Tibial artery (tissue), 4 donors: ENCODE data around the gene MAP2K3.
A peak's percentile ranks its signal among the peaks of the same experiment; 100 is the strongest.
"Not testable (repeated sequence)": the region's sequence is repeated elsewhere in the genome, so short reads cannot be mapped to it uniquely, and the experiment has no call there.

Source experiments
- DNase-seq, 2 donors: peaks; one replicate each; pipeline ENCODE4 v3.0.0-alpha.2; 2019
- H3K27ac ChIP-seq, 2 donors: fragments of 200-600 bp; sonication (generic) in 1 of 2; 1 replicate in 1 of 2; 2 replicates in 1 of 2; pipeline ENCODE4 v1.5.1; 2018 to 2019; ENCODE audit warnings: mild to moderate bottlenecking in 1 of 2
- H3K27me3 ChIP-seq, 2 donors: fragments of 200-600 bp; sonication (generic) in 1 of 2; one replicate each; pipeline versions ENCODE4 v1.5.1 to v1.6.0; 2016 to 2019
- H3K36me3 ChIP-seq, 3 donors: fragments of 200-600 bp; sonication (generic) in 2 of 3; one replicate each; pipeline ENCODE4 v1.5.1; 2016 to 2019; ENCODE audit warnings: mild to moderate bottlenecking in 2 of 3
- H3K4me1 ChIP-seq, 4 donors: fragments of 200-600 bp; sonication (generic) in 2 of 4; 1 replicate in 3 of 4; 2 replicates in 1 of 4; pipeline ENCODE4 v1.5.1; 2016 to 2019
- H3K4me3 ChIP-seq, 2 donors: fragments of 200-600 bp; sonication (generic) in 1 of 2; 1 replicate in 1 of 2; 2 replicates in 1 of 2; pipeline ENCODE4 v1.5.1; 2018 to 2019; ENCODE audit warnings: mild to moderate bottlenecking in 2 of 2
- H3K9me3 ChIP-seq, 3 donors: fragments of 200-600 bp; sonication (generic) in 1 of 3; one replicate each; pipeline ENCODE4 v1.5.1; 2016 to 2019
- intact Hi-C: fragments of 100-400 bp; cut with DNase I; formaldehyde crosslinking; loops from one replicate; pipeline ENCODE4 v1.15.0; 2023; ENCODE audit warnings: low total_unique reads
- TF ChIP-seq, protein P1 (sequence below), 2 experiments: fragments of 200-600 bp in 1 of 2; fragments of 450-650 bp in 1 of 2; IDR thresholded peaks; one replicate each; pipeline ENCODE4 v1.5.1; 2017 to 2019; ENCODE audit warnings: antibody characterized with exemption in 2 of 2, mild to moderate bottlenecking in 1 of 2, moderate library complexity in 1 of 2

MAP2K3 gene

DNA sequence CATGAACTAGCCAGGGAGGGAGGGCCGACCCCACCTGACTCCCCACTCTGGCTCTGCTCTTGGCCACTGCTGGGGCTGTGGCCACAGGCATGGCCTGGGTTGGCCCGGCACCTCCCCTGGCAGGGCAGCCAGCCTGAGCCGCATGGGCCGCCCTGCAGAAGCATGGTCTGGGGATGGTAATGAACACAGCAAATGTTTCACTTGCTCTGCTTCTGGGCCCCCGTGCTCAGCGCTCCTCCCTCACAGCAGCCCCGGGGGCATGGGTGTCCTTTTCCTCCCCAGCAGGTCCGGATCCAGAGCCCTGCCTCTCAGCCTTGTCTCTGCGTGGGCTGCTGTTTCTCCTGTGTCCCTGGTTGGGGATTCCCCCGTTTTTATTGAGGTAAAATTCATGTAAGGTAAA, 60.7 kb downstream of the MAP2K3 start:
- DNase-seq = peak in 1 of 2 donors; percentile 62
- no peaks in the 10 kb centered on the region for H3K27me3 ChIP-seq
- no peaks in the 10 kb centered on the region for H3K36me3 ChIP-seq
- no peaks in the 10 kb centered on the region for H3K9me3 ChIP-seq
- no peak overlapping the region for H3K27ac ChIP-seq
- intact Hi-C loops = no loop called here
- H3K4me3 ChIP-seq = no peak overlapping the region
- H3K4me1 ChIP-seq = peaks cover 0 to 6% (median 0%) of the 10 kb centered on the region in 4 donors
- TF ChIP-seq, protein P1, sequence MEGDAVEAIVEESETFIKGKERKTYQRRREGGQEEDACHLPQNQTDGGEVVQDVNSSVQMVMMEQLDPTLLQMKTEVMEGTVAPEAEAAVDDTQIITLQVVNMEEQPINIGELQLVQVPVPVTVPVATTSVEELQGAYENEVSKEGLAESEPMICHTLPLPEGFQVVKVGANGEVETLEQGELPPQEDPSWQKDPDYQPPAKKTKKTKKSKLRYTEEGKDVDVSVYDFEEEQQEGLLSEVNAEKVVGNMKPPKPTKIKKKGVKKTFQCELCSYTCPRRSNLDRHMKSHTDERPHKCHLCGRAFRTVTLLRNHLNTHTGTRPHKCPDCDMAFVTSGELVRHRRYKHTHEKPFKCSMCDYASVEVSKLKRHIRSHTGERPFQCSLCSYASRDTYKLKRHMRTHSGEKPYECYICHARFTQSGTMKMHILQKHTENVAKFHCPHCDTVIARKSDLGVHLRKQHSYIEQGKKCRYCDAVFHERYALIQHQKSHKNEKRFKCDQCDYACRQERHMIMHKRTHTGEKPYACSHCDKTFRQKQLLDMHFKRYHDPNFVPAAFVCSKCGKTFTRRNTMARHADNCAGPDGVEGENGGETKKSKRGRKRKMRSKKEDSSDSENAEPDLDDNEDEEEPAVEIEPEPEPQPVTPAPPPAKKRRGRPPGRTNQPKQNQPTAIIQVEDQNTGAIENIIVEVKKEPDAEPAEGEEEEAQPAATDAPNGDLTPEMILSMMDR (IDR thresholded peaks at IDR 0.05) = no peak

GRCh38 chr17:21346107-21346506, 61.6 kb downstream of the MAP2K3 start:
- intact Hi-C loops, H3K27me3 ChIP-seq, H3K9me3 ChIP-seq, H3K36me3 ChIP-seq, DNase-seq, H3K27ac ChIP-seq, H3K4me3 ChIP-seq, H3K4me1 ChIP-seq: not testable (repeated sequence)

DNA sequence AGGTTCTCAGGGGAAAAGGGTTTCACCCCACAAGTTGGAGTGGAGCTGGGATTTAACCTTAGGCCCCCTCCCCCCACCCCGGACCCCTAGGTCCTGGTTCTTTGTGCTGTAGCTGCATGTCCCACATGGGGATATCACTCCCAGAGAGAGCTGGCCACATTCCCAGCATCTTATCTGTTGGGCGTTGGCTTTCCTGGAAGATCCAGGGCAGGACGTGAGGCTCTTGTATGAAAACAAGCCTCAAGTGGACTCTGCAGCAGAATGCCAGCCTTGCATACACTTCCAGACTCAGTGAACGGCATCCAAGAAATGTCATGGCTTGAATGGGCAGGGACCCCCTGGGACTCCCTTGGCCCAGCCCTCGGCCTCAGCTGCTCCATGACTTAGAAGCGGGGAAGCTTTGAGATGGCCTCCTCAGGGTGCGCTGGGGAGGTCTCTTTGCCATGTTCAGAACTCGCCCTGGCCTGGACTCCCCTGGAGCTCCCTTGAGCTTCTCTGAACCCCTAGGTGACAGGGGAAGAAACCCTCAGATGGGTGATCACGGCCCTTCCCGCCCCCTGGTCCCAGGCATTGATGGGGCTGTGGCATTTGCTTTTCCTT, 62.2 kb downstream of the MAP2K3 start:
- intact Hi-C loops, H3K4me3 ChIP-seq, H3K36me3 ChIP-seq, H3K9me3 ChIP-seq, H3K27ac ChIP-seq, H3K4me1 ChIP-seq, H3K27me3 ChIP-seq: not testable (repeated sequence)
- peak in 1 of 2 donors; percentile 71 for DNase-seq

GRCh38 chr17:21347660-21348059, 63.1 kb downstream of the MAP2K3 start:
- intact Hi-C loops = not testable (repeated sequence)

GRCh38 chr17:21348081-21348925, 63.8 kb downstream of the MAP2K3 start:
- H3K36me3 ChIP-seq, H3K9me3 ChIP-seq, H3K4me1 ChIP-seq, H3K27ac ChIP-seq, H3K27me3 ChIP-seq, intact Hi-C loops, H3K4me3 ChIP-seq: not testable (repeated sequence)
- DNase-seq = peak in 1 of 2 donors; percentile 29

More at GRCh38 chr17:21347660-21348059, 63.1 kb downstream of the MAP2K3 start:
- H3K27me3 ChIP-seq, H3K36me3 ChIP-seq, H3K4me1 ChIP-seq, H3K4me3 ChIP-seq, DNase-seq, H3K27ac ChIP-seq, H3K9me3 ChIP-seq: not testable (repeated sequence)

- H3K27me3 ChIP-seq, H3K4me1 ChIP-seq, H3K36me3 ChIP-seq, H3K27ac ChIP-seq, intact Hi-C loops, H3K9me3 ChIP-seq, H3K4me3 ChIP-seq: not testable (repeated sequence)
- peak in 1 of 2 donors; percentile 32 for DNase-seq
Observed at GRCh38 chr17:21348926-21349261, 64.4 kb downstream of the MAP2K3 start.

DNA sequence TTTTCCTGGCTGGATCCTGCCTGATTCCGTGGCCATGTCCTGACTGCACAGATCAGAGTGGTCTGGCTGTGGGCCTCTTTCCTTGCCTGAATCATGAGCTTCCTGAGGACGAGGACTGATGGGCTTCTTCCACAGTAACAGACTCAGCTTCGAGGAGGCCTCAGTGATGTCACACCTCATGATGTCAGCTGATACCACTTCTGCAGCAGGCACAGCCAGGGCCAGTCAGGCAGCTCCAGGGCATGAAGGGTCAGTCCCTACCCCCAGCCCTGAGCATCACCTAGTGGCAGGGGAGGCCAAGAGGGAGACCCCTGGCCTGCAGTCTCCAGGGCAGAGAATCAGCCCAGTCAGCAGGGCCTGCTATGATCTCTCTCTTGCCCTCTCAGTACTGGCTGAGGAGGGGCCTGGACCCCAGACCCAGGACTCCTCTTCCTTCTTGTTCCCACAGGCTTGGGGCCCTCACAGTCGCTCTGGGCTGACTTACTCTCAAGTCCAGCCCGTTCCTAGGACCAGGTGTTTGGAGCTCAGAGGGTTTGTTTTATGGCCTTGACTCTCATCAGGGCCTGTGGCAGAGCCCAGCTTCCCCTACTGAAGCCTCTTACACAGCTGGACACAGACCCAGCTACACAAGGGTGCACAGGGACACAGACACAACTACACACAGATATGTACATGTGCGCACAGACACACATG, 65.0 kb downstream of the MAP2K3 start:
- H3K4me1 ChIP-seq, H3K36me3 ChIP-seq, intact Hi-C loops, H3K9me3 ChIP-seq, H3K27ac ChIP-seq, H3K27me3 ChIP-seq, H3K4me3 ChIP-seq, DNase-seq: not testable (repeated sequence)

- H3K27me3 ChIP-seq, H3K4me3 ChIP-seq, intact Hi-C loops, H3K27ac ChIP-seq, H3K9me3 ChIP-seq, H3K36me3 ChIP-seq, H3K4me1 ChIP-seq: not testable (repeated sequence)
- DNase-seq = peak in 1 of 2 donors; percentile 4
Observed at GRCh38 chr17:21350495-21350894, 66.0 kb downstream of the MAP2K3 start.

DNA sequence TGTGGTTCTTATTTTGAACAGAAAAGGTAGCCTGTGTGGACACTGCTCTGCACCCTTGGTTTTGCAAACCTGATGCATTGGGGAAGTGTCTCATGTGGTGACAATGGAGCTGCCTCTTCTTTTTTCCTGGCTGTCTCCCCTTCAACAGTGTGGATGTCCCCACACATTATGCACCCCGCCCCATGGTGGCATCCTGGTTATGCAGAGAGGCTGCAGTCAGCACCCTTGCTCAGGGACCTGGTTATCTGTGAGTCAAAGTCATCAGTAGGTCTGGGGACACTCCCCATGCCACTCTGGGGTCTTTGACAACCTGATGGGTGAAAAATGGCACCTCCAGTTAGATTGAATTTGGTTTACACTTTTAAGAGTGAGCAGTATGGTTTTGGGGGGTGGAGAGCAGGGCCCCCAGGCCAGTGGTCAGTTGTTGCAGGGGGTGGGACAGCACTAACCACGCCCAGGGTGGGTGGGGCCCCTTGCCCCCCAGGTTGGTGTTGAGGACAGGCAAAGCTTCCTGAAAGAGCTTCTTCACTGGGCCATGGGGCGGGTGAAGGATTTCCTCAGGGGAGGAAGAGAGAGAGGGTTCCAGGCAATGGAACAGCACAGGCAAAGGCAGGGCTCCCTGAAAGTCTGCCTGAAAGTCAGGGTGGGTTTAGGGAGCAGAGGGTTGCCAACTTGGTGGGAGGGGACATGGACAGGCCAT, 67.0 kb downstream of the MAP2K3 start:
- Histone ChIP-seq H3K4me3 (no peak overlapping the region), H3K36me3 (no peaks in the 10 kb centered on the region), H3K27me3 (no peaks in the 10 kb centered on the region), H3K9me3 (no peaks in the 10 kb centered on the region), H3K27ac (no peak overlapping the region), H3K4me1 (peaks cover 0 to 6% (median 0%) of the 10 kb centered on the region in 4 donors)
- TF ChIP-seq, protein P1 (IDR thresholded peaks at IDR 0.05) = no peak
- intact Hi-C loops = no loop called here
- peak; percentile 17 to 29 for DNase-seq
